Stimulated activated CD4-positive, alpha-beta T cell treated with anti-CD3 and anti-CD28 coated beads, Interleukin-15, amount 100 ng/mL, for 48 hours (primary cell): Measurements from ENCODE around the gene CD69.

Source experiments
- DNase-seq, 2 donors: peaks; one replicate each; pipeline ENCODE4 v3.0.0-alpha.2; 2020; ENCODE audit warnings: low read depth in 2 of 2

The CD69 gene

GRCh38 chr12:9781360-9781759 lies 20.7 kb upstream of the CD69 start:
- no peak for DNase-seq

- no peak for DNase-seq
Measured at GRCh38 chr12:9779209-9779608, 18.5 kb upstream of the CD69 start.

GRCh38 chr12:9776781-9777180 lies 16.1 kb upstream of the CD69 start:
- DNase-seq, result no peak

- no peak for DNase-seq
Measured at GRCh38 chr12:9773216-9773877, 12.6 kb upstream of the CD69 start.

- DNase-seq, result no peak
Measured at GRCh38 chr12:9763025-9763424, 2.3 kb upstream of the CD69 start.

- DNase-seq, result no peak
Measured at GRCh38 chr12:9762369-9762768, 1.7 kb upstream of the CD69 start.

- DNase-seq, result no peak
Measured at GRCh38 chr12:9761419-9761781, 699 bp upstream of the CD69 start.

GRCh38 chr12:9760120-9760519 lies 581 bp downstream of the CD69 start:
- DNase-seq, result no peak

GRCh38 chr12:9759694-9760093 lies 1.0 kb downstream of the CD69 start:
- no peak for DNase-seq

GRCh38 chr12:9758119-9758518 lies 2.6 kb downstream of the CD69 start:
- no peak for DNase-seq

GRCh38 chr12:9757433-9758025 lies 3.2 kb downstream of the CD69 start:
- DNase-seq, result no peak

- no peak for DNase-seq
Measured at GRCh38 chr12:9756706-9757105, 4.0 kb downstream of the CD69 start.

GRCh38 chr12:9756170-9756569 lies 4.5 kb downstream of the CD69 start:
- no peak for DNase-seq

GRCh38 chr12:9755567-9755966 lies 5.1 kb downstream of the CD69 start:
- DNase-seq, result no peak

- no peak for DNase-seq
Measured at GRCh38 chr12:9755035-9755434, 5.7 kb downstream of the CD69 start.

- DNase-seq, result no peak
Measured at GRCh38 chr12:9754099-9754927, 6.4 kb downstream of the CD69 start.

GRCh38 chr12:9753498-9753897 lies 7.2 kb downstream of the CD69 start:
- no peak for DNase-seq

- DNase-seq, result no peak
Measured at GRCh38 chr12:9753073-9753472, 7.6 kb downstream of the CD69 start.

GRCh38 chr12:9752145-9752933 lies 8.4 kb downstream of the CD69 start:
- DNase-seq, result no peak

- DNase-seq, result no peak
Measured at GRCh38 chr12:9751204-9752144, 9.2 kb downstream of the CD69 start.
